ENCODE measurements around the gene IDH3B.

Gene IDH3B

DNA sequence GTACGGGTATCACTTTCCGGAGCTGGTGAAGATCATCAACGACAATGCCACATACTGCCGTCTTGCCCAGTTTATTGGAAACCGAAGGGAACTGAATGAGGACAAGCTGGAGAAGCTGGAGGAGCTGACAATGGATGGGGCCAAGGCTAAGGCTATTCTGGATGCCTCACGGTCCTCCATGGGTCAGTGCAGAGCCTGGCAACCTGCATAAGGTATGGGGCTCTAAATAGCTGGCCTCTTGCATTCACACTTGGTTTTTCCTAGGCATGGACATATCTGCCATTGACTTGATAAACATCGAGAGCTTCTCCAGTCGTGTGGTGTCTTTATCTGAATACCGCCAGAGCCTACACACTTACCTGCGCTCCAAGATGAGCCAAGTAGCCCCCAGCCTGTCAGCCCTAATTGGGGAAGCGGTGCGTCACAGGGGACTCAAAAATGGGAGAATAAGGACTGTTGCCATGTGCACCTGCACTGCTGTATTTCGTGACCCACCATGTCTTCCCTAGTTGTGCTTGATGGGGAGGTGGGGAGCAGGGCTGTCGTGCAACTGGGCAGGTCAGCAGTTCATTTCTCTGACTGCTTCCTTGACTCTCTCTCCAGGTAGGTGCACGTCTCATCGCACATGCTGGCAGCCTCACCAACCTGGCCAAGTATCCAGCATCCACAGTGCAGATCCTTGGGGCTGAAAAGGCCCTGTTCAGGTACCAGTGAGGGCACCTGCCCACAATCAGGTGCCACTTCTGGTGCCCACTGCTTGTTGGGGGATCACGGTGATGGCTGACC lies 8.5 kb downstream of the IDH3B start:
- DNase-seq, result no peak

GRCh38 chr20:2654831-2655230 lies 9.2 kb downstream of the IDH3B start:
- DNase-seq, result no peak

GRCh38 chr20:2654384-2654822 lies 9.6 kb downstream of the IDH3B start:
- no peak for DNase-seq

DNA sequence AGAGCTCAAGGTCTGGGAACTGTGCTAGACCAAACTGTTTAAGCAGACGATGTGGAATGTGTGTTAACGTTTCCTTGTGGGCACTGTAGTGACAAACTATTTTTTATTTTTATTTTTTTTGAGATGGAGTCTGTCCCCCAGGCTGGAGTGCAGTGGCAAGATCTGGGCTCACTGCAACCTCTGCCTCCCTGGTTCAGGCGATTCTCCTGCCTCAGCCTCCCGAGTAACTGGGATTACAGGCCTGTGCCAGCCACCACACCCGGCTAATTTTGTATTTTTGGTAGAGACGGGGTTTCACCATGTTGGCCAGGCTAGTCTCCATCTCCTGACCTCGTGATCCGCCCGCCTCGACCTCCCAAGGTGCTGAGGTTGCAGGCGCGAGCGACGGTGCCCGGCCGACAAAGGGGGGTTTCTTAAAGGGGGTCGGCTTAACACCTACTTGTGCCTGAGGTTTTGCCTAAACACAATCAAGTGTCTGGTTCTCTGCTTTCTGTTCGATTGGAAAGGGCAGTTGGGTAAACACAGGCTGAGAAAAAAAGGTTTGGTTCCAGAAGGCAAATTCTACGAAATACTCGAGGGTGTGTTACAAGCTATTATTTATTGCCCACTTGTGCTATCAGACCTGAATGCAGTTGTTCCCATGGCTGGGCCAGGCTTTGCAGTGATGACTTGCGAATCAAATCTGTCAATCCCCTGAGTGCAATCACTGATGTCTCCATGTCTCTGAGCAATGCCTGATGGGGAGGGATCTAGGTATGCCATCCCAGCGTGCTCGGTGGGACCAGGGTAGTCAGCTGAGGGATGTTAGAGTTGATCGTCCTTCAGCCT lies 10.2 kb downstream of the IDH3B start:
- no peak for DNase-seq

DNA sequence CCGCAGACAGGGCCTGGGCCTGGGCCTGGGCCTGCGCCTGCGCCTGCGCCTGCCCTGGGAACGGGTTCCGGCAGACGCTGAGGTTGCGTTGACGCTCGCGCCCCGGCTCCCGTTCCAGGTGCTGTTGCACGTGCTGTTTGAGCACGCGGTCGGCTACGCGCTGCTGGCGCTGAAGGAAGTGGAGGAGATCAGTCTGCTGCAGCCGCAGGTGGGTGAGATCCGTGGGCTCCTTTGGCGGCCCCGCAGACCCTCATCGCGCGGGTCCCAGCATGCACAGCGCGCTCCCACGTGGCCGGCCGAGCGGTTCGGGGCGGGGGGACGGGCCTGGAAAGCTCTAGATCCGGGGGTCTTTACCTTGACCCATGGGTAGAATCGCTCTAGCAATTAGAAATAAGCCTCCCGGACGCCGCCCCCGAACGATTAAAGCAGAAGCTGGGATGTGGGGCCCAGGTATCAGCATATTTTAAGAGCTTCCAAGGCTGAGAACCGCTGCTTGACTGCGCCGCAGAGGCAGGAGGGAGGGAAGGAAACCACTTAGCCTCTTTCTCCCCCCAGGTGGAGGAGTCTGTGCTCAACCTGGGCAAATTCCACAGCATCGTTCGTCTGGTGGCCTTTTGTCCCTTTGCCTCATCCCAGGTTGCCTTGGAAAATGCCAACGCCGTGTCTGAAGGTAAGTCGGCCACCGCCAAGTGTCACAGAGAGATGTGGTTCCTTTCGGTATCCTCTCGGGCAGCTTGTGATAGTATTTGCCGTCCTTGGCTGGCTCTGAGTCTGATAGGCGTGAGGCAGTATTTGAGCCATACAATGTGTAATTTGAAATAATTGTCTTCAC lies 11.1 kb downstream of the IDH3B start:
- DNase-seq, result peak; percentile 53

DNA sequence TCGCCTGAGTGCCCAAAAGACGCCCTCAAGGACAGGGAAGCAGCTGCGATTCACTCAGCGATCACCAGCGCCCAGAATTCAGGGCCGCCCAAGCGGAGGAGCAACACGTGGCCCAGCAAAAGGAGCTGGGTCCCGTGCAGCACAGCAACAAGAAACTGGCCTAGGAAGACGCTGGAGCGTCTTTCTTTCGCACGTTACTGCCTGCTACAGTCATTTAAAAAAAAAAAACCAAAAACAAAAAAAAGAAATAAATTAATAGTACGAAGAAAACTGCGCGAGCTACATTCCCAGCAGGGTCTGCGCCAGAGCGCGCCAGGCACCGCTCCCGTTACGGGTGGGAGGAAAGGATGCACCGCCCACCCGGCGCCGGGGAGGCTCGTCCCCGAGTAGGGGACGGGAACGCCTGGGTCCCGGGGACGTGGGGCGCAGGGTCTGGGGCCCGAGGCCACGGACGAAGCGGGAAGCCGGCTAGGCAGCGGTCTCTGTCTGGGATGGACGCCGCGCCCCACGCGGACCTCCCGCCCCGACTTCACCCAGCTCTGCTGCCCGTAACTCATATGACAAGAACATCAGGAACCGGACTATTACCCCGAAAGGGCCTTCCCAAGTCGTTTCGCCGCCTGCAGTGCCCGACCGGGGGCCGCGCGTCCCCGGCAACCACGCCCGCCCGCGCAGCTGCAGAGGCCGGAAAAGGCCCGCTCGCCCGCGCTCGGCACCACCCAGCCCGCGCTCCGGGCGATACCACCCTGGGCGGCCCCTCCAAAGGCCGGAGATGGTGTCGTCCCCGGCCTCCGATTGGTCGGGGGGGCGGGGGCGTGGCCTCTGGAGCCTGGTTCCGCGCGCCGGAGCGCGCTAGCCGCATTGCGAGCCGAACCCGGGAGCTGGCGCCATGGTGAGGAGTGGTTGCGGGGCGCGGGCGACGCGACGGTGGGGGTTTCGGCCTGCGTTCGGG lies 12.0 kb downstream of the IDH3B start, which contains the start of gene NOP56:
TSS of gene NOP56 (plus strand) at position 861 of the 952 bp plus-strand sequence. CDS start at position 890, 29 bp downstream.
- DNase-seq, result peak; percentile 94

- DNase-seq, result no peak
Measured at GRCh38 chr20:2643708-2644107, 20.3 kb downstream of the IDH3B start.

GRCh38 chr20:2640899-2641298 lies 23.1 kb downstream of the IDH3B start:
- DNase-seq, result no peak

- DNase-seq, result no peak
Measured at GRCh38 chr20:2640260-2640659, 23.8 kb downstream of the IDH3B start.

DNA sequence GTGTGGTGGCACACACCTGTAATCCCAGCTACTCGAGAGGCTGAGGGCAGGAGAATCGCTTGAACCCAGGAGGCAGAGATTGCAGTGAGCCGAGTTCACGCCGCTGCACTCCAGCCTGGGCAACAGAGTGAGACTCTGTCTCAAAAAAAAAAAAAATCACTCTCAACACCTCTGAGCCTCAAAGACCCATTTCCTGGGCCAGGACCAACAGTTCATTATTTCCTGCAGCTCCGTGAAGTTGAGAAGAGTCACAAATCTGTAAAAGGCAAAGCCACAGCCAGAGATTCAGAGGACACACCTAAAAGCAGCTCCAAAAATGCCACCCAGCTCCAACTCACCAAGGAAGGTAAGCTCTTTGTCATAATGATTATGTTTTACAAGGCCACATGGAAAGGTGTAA lies 26.8 kb downstream of the IDH3B start:
- DNase-seq, result no peak

- no peak for DNase-seq
Measured at GRCh38 chr20:2633381-2633780, 30.6 kb downstream of the IDH3B start.

- no peak for DNase-seq
Measured at GRCh38 chr20:2631228-2631627, 32.8 kb downstream of the IDH3B start.

GRCh38 chr20:2626853-2627541 lies 37.0 kb downstream of the IDH3B start:
- no peak for DNase-seq

DNA sequence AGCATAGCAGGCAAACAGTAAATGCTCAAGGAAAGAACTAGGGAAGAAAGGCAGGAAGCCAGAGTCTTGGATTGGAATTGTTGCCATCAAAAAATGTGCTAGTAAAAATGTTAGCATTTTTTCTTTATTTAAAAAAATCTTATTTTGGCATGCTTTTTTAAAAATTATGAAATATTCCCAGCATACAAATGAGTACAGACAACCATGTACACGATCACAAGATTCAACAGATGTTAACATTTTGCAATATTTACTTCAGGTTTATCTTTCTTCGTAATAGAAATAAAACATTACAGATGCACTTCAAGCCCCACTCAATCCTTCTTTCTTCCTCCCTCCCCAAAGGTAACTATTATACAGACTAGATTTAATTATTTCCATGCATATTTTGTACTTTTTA lies 39.0 kb downstream of the IDH3B start:
- DNase-seq, result no peak

DNA sequence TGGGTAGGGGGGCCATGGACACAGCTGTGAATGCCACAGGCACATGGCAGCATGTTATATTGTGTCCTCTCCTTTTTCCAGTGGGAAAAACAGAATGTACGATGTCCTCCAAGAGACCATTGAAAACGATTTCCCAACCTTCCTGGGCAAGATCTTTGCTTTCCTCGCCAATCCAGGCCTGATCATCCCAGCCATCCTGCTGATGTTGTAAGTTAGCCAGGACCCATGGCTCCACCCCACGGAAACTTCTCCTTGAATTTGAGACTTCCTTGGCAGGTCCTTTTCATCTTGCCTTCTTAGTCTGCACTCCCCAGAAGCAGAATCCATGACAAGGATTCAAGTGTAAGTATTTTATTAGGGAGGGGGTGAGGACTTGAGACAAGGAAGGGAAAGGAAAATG lies 39.8 kb downstream of the IDH3B start:
- no peak for DNase-seq

DNA sequence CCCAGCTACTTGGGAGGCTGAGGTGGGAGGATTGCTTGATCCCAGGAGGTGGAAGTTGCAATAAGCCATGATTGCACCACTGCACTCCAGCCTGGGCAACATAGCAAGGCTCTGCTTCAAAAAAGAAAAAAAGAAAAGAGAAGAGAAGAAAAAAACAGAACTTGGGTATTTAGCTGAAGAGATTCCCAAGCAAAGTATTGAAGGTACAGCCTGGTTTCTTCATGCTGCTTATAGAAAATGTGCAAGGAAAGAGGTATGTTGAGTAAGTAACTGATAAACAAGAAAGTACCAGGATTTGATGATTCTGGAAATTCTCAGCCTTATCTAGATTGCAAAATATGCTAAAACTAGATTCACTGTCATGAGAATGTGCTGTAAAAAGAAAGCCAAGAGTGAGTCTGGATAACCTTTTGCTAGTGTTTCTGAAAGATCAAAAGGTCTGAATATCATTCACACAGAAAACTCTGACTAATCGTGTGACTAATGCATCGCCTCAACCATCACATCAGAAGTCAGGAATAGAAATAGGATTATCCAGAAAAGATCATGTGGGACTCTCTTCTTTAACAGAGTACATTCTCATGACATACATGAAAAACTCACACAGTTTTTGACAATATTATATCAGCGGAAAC lies 43.9 kb downstream of the IDH3B start:
- no peak for DNase-seq

DNA sequence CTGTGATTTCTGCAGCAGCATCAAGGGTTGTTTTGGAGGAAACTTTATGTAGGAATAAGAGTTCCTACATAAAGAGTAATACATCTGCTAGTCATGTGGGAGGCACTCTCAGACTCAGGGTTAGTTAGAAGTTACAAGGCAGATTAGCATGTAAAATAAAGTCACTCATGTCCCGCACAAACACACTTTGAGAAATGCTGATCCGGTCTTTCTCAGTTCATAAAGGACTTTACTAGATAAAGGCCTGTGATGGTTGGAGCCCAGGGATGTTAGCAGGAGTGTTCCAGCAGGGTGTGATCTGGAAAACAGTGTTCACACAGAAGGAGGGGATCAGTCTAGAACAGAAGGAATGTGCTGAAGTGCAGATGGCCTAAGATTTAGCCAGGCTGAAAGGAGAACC lies 44.7 kb downstream of the IDH3B start:
- no peak for DNase-seq

DNA sequence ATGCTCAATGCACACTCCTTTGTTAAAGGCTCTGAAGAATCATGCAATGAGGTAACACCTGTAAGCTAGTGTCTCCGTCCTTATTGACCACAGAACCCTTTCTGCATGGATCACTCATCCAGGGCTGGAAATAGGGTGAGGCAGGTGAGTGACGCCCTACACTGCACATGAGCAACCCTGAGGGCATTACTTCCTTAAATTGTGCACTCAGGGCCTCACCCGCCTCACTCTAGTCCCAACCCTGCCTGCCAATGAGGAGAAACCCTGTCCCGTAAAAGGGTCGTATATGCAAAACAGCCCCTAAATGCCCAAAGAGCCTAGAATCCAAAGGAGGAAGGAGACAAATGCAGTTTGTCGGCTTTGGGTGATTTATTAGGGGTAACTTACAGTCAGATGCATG lies 45.2 kb downstream of the IDH3B start:
- DNase-seq, result no peak

- no peak for DNase-seq
Measured at GRCh38 chr20:2617099-2617714, 46.8 kb downstream of the IDH3B start.

- no peak for DNase-seq
Measured at GRCh38 chr20:2616634-2617033, 47.4 kb downstream of the IDH3B start.
